Measurements from ENCODE around the gene HTR3C.
"Not testable (repeated sequence)": the region's sequence is repeated elsewhere in the genome, so short reads cannot be mapped to it uniquely, and the experiment has no call there.

- not testable (repeated sequence) for TF ChIP-seq CTCF (conservative IDR thresholded peaks at IDR 0.05; ENCODE audit: low read length); EZH2phosphoT487 (IDR thresholded peaks at IDR 0.05; ENCODE audit: borderline replicate concordance)
Observed at GRCh38 chr3:184025256-184025655, 27.6 kb upstream of the HTR3C start.
